Choroid plexus epithelial cell (primary cell): ENCODE results near the gene C4A.

Experiments used
- DNase-seq: peaks from one replicate; pipeline ENCODE4 v3.0.0-alpha.2; 2010; ENCODE audit warnings: low read depth
- H3K4me3 ChIP-seq: 2 replicates; pipeline ENCODE4 v1.5.1; 2011; ENCODE audit warnings: low read depth, mild to moderate bottlenecking, control low read depth, low read length, moderate library complexity
- TF ChIP-seq, protein P1 (sequence below): conservative IDR thresholded peaks from 2 replicates; pipeline ENCODE4 v1.5.1; 2011; ENCODE audit warnings: low read depth, mild to moderate bottlenecking, control low read depth, inconsistent platforms, low read length, moderate library complexity

Gene C4A

DNA sequence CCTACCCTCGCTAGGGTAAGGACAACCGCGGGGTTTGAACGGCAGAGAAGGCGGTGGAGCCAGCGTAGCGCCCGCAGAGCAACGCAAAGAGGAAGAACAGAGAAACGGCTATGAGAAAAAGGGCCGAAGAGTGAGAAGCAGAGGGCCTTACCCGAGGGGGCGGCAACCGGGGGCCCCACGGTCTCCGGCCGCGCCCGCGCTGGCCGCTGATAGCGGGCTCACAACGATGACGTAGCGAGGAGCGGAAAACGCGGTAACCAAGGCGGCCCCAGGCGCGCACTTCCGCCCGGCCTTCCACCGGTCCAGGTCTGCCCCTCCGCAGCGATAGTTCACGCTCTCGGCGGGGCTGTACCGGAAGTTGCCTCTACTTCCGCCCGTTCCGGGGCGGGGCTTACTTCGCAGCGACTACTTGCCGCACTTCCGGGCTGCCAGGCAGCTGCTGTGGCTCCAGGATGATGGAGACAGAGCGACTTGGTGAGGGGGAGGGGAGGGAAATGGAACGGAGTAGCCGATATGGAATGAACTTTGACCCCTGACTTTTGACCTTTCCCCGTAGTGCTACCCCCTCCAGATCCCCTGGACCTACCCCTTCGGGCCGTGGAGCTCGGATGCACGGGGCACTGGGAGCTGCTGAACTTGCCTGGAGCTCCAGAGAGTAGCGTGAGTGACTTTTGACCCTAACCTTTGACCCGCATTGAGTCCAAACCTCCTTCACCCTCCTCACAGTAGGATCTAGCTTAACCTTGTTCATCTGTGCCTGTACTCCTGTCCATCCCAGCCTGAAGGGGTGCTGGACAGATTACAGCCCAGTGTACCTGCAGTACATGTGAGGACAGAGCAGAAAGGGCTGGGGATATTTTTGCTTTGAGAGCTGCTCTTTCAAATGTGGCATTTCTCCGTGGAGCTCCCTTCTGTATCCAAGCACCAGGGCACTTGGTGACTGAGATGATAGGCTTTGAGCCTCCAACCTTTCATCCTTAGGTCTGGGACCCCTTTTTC, 22.8 kb upstream of the C4A start, which contains the start of the genes NELFE and SKIC2:
Gene NELFE, minus strand, starts transcription at position 231 of the 999 bp plus-strand sequence. CDS start 525 bp downstream, outside the sequence.
Gene SKIC2, plus strand, starts transcription at position 435 of the 999 bp plus-strand sequence. Its CDS starts 18 bp downstream, at position 453.
- peak within 1 kb of the TSS; percentile 97 for H3K4me3 ChIP-seq
- peak; percentile 98 for DNase-seq
- TF ChIP-seq, protein P1, sequence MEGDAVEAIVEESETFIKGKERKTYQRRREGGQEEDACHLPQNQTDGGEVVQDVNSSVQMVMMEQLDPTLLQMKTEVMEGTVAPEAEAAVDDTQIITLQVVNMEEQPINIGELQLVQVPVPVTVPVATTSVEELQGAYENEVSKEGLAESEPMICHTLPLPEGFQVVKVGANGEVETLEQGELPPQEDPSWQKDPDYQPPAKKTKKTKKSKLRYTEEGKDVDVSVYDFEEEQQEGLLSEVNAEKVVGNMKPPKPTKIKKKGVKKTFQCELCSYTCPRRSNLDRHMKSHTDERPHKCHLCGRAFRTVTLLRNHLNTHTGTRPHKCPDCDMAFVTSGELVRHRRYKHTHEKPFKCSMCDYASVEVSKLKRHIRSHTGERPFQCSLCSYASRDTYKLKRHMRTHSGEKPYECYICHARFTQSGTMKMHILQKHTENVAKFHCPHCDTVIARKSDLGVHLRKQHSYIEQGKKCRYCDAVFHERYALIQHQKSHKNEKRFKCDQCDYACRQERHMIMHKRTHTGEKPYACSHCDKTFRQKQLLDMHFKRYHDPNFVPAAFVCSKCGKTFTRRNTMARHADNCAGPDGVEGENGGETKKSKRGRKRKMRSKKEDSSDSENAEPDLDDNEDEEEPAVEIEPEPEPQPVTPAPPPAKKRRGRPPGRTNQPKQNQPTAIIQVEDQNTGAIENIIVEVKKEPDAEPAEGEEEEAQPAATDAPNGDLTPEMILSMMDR = no peak

GRCh38 chr6:31961616-31962015, 20.2 kb upstream of the C4A start:
- DNase-seq = no peak
- H3K4me3 ChIP-seq = no peak overlapping the region
- TF ChIP-seq, protein P1 = no peak

GRCh38 chr6:31963921-31964320, 17.9 kb upstream of the C4A start:
- H3K4me3 ChIP-seq = no peak overlapping the region
- TF ChIP-seq, protein P1 = no peak
- DNase-seq = no peak

GRCh38 chr6:31965700-31966099, 16.2 kb upstream of the C4A start:
- DNase-seq = no peak
- TF ChIP-seq, protein P1 = no peak
- no peak overlapping the region for H3K4me3 ChIP-seq

GRCh38 chr6:31966506-31966905, 15.4 kb upstream of the C4A start:
- no peak for DNase-seq
- TF ChIP-seq, protein P1 = no peak
- H3K4me3 ChIP-seq = no peak overlapping the region

GRCh38 chr6:31966997-31967925, 14.6 kb upstream of the C4A start:
- no peak overlapping the region for H3K4me3 ChIP-seq
- DNase-seq = no peak
- TF ChIP-seq, protein P1 = no peak
